HG02870 (cell line): ENCODE results near the gene SFRP5.

Source experiments
- ATAC-seq: cut with Tn5 transposase; IDR thresholded peaks from one replicate; pipeline ENCODE4 v1.9.1; 2021; ENCODE audit warnings: mild to moderate bottlenecking, moderate library complexity; ENCODE audit not compliant: unreplicated experiment

The SFRP5 gene

DNA sequence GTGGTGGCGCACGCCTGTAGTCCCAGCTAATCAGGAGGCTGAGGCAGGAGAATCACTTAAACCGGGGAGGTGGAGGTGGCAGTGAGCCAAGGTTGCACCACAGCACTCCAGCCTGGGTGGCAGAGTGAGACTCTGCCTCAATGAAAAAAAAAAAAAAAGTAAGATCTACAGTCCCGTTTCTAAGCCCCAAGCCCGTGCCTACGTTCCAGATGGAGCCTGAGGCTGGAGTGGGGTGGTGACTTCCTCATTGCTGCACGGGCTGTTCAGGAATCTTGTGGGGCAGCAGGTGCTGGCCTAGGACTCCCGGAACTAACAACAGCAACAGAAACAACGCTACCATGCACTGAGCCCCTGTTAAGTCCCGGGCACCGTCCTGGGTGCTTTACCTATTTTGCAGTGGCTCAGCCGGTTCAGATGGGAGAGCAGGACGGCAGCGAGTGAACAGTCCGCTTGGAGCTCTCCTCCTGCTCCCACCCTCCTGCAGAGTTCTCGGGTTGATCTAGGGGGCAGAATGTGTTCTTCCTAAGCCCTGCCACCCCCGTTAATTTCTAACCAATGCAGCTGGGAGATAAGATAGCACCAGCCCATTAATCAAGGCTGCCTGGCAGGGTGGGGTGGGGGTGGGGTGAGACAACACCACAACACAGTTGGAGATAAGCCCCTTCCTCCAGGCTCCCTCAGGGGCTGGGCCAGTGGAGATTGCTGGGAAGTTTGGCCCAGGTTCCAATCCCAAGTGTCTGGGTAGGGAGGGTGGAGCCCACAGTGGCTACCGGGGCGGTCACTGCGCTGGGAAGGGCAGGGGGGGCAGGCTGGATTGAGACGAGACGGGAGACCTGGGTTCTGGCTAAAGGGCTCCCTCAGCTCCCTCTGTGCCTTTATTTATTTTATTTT, 17.0 kb upstream of the SFRP5 start:
- no peak for ATAC-seq

- ATAC-seq, result no peak
Measured at GRCh38 chr10:97785731-97786130, 13.9 kb upstream of the SFRP5 start.

GRCh38 chr10:97785231-97785630, 13.4 kb upstream of the SFRP5 start:
- ATAC-seq, result no peak

GRCh38 chr10:97784200-97784810, 12.5 kb upstream of the SFRP5 start:
- no peak for ATAC-seq

DNA sequence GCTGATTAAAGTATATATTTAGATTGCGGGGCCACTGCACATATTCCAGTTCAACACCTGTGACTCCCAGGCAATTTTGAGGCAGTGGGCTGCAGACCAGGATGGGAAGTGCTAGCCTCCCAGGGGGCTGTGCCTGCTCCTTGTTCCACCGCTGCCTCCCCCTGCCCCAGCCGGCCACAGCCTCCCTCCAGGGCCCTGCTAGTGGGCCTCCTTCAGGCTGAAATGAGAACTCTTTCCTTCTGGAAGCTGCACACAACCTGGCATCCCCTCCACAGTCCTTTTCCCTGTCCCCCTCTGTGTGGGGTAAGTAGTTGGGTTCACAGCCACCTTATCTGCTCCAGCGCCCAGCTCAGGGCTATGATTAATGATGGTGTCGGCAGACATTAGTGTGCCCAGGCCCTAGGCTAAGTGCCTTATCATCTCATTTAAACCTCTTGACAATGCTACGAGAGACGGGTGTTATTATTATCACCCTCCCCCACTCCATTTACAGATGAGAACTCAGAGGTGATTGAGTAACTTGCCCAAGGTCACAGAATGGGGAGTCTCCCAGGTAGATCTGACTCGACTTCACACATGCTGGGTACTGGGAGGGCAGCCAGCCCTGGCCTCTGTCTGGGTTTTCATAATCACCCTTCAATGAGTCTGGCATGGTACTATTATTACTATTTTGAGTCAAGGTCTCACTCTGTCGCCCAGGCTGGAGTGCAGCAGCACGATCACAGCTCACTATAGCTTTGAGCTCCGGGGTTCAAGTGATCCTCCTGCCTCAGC, 10.8 kb upstream of the SFRP5 start:
- ATAC-seq, result no peak

DNA sequence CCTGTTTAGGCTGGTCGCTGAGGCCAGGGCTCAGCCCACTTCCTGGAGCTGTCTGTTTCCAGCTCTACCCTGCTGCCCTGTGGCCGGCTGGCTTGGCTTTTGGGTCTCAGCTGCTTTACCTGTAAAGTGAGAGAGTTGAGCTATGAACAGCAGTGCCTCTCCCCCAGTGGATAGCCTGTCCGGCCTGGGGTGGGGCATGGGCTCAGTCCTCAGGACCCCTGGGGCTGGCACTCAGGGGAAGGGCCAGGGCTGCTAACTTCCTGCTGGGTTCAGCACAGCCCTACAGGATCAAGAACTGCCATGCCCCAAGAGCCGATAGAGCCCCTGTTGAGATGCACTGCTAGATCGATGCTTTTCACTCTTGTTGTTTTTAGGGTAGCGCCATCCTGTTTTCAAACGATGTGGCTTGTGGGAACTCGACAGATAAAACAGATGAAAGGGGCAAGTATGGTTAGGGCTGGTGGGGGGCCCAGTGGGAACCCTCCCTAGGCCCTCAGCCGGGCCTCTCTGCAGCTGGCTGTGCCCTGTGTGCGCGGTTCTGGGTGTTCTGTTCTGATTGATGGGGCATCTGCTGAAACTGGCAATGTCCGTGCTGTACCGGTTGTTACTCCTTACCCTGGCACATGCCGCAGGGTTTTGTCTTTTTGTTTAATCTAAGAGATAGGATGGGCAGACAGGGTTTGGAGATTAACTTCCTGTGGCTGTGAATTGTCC, 10.0 kb upstream of the SFRP5 start:
- ATAC-seq, result no peak

- ATAC-seq, result no peak
Measured at GRCh38 chr10:97780841-97781617, 9.2 kb upstream of the SFRP5 start.

DNA sequence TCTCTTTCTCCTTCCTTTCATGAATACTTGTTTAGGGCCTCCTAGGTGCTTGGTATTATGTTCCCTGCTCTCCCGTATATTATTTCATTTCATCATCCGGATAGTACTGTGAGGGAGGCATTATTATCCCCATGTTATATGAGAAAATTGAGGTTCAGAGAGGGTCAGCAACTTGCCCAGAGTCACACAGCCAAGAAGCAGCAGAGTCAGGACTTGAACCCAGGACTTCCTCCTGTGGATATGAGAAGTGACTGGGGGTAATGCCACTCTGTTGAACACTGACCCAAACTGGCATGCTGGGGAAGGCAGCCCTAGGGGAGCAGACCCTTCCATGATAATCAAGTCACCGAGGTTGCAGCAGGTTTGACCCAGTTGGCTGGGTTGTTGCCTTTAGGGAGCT, 8.2 kb upstream of the SFRP5 start:
- ATAC-seq, result no peak

DNA sequence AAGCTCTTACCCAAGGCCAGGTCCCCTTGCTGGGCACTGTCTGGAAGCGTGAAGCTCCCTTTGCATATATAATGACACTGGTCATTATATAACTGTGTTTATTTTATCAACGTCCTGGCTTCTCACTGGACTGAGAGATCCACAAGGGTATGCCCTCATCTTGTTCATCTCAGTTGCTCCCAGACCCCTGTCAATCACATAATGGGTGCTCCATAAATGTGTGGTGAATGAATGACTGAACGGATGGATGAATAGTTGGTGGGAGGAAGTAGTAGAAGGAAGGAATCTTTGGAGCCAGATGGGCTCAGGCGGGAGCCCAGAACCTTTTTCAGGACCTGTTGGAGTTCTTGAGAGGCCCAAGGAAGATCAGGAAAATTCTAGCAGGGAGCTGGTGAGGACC, 7.7 kb upstream of the SFRP5 start:
- no peak for ATAC-seq

DNA sequence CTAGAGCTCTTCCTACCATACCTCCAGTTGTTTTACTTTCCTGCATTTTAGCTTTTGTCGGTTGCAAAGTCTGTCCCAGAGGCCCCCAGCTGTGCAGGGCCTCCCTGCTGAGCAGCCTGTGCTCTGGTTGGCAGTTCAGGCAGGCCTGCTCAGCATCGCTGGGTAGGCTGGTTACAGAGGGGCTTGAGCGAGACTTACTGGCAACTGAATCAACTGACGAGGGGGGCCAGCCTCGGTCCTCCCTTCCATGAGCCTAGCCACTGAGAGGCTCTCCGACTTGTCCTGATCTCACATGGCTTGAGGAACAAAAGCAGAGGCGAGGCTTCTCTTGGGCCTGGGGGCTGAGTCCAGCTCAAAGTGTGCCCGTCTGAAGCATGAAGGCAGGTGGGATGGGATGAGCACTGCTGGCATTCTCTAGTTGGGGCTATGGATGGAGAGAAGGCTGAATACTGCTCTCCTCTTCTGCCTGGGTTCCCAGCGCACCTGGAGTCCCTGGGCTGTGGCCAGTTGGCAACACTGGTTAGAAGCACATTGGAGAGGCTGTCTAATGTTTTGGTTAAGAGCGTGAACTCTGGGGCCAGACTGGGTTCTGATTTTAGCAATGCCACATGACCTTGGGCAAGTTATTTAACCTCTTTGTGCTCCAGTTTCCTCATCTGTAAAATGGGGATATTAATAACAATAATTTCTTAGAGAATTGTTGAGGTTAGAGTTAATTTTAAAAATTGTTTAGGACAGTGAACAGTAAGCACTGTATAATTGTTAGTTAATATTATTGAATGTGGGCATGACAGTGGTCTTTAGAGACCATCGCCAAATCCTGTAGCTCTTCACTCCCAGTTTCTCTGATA, 6.9 kb upstream of the SFRP5 start:
- ATAC-seq, result no peak

GRCh38 chr10:97777143-97777542, 5.3 kb upstream of the SFRP5 start:
- ATAC-seq, result no peak

- no peak for ATAC-seq
Measured at GRCh38 chr10:97774811-97775294, 3.1 kb upstream of the SFRP5 start.

DNA sequence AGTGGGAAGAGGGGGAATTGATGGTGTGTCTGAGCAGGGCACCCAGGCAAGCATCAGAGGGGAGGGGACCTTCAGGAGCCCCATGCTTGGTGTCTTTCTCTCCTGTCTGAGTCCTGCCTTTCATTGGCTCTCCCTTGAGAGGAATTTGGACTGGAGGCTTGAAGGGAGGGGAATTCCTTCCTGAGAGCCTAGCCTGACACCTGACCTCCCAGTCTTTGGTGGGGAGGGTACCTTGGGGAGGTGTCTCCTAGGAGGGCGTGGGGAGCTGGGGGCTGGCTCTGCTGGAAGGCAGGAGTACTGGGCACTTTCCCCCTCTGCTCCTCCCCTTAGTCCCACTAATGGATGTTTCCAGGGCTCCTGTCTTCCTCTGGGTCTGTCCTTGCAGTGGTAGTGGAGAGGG, 1.3 kb upstream of the SFRP5 start:
- no peak for ATAC-seq

DNA sequence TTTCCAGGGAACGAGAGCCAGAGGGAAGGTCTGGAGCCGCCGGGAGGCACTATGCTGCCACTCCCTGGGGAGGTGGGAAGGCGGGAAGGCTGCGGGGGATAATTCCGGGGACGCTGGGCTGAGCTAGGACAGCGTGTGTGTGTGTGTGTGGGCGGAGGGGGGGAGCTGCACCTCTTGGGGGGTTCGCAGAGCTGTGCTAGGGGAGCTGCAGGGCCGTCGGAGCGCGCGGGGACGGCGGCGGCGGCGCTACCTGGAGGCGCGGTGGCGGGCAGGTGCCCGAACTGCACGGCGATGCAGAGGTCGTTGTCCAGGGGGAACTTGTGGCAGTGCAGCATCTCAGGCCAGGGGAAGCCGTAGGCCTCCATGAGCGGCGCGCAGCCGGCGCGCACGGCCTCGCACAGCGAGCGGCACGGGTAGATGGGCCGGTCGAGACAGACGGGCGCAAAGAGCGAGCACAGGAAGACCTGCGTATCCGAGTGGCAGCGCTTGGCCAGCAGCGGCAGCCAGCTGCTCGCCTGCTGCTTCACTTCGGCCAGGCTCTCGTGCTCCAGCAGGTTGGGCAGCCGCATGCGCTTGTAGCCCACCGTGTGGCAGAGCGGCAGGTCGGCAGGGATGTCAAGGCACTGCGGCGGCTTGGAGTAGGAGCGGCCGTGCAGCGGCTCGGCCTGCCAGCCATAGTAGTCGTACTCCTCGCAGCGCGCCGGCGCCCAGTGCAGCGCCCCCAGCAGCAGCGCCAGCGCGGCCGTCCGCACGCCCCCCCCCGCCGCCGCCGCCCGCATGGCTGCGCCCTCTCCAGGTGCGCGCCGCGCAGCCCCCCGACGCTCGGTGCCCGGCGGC, 526 bp downstream of the SFRP5 start:
- no peak for ATAC-seq

- ATAC-seq, result no peak
Measured at GRCh38 chr10:97770255-97770654, 1.5 kb downstream of the SFRP5 start.

DNA sequence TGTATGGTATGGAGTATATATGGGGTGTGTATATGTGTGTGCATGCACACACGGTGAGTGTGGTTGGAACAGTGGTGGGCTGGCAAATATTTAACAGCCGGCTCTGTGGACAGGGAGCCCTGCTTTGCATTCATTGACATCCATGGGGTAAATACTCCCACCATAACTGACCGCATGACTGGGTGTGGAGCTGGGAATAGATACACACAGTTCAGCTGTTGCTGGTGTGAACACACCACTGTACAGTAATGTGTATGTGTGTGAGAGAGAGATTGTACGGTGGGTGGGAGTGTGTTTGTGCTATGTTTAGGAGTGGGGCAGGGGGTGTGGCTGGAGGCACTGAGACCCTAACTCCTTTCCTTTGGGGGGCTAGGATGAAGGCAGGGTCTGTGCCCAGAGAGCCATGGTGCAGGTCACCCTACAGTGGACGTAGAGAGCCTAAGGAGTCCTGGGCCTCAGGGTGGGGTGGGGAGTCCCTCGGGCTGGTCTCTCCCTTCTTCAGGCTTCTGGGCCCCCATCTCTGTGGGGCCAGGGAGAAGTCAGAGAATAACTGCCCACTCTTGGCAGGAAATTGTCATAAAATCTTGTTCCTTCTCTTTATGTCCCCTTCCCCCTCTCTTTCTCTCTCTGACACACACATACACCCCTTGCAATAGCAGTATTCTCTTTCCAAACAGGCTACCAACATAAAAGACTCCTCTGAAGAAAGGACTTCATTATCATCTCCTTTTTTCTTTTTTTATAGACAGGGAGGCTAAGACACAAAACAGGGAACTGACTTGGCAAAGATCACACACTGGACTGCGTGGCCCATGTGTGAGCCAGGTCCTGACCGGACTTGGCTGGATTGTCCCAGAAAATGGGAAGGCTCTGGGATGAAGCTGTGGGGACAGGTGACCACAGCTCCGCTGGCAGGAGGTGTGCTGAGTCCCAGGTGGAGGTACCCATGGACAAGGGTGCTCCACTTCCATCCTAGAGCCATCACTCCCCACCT, 3.2 kb downstream of the SFRP5 start:
- no peak for ATAC-seq
